ENCODE results near the gene MGMT.

Gene MGMT

DNA sequence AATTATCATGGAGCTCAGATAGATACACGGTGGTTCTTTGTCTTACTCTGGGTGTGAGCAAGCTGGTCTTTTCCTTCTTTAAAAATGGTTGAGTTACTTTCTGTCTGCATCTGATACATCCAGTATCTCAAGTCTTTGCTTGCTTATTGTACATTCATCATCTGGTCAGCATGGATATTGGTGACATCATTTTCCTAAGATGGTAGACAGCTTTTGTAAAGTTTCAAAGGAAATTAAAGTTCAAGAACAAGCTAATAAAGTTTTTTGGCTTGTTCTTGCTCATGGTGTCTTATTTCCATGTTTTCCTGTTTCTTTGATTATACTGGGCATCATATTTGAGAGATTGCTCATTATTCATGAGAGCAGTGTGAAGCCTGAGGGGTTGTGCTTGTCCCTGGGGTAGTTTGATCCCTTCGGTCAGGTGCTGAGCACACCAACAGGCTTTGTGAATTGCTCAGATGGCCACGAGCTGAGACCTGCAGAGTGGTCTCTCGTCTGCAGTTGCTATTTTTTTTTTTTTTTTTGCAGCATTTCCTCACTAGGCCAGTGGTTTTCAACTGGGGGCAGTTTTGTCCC, 38.5 kb downstream of the MGMT start:
- H3K4me1 ChIP-seq (ENCODE audit: low read length): no peaks in the 10 kb centered on the region

DNA sequence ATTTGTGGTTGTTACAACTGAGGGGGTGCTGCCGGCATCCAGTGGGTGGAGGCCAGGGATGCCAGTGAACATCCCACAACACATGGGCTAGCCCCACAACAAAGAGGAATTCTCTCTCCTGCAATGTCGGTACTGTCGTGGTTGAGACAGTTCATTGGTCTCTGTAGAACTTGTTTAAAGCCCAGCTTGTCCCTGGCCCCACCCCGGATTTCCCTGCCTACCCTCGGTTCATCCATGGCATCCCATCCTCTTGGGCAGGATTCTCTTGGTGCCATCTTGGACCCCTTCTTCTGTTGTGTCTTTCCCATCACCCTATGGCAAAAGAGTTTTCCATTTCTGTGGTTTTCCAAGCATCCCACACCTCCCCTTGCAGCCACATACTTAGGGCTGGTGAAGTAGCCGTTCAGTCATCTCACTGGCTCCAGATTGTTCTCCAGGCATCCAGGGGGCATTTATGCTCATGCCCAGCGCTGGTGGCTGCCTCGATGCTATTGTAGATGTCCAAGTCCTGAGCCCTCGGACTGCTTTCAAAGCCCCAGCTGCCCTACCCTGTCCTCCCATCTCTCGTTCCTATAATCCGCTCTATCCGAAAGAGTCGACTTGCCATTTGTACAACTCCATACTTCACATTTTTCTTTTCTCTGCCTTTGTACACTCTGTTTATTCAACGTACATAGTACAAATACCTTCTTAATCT, 39.2 kb downstream of the MGMT start:
- TF ChIP-seq EZH2 (optimal IDR thresholded peaks at IDR 0.05; ENCODE audit: low read depth, low read length) (no peak), EZH2phosphoT487 (IDR thresholded peaks at IDR 0.05; ENCODE audit: low read length) (no peak)
- TF ChIP-seq, protein P1, sequence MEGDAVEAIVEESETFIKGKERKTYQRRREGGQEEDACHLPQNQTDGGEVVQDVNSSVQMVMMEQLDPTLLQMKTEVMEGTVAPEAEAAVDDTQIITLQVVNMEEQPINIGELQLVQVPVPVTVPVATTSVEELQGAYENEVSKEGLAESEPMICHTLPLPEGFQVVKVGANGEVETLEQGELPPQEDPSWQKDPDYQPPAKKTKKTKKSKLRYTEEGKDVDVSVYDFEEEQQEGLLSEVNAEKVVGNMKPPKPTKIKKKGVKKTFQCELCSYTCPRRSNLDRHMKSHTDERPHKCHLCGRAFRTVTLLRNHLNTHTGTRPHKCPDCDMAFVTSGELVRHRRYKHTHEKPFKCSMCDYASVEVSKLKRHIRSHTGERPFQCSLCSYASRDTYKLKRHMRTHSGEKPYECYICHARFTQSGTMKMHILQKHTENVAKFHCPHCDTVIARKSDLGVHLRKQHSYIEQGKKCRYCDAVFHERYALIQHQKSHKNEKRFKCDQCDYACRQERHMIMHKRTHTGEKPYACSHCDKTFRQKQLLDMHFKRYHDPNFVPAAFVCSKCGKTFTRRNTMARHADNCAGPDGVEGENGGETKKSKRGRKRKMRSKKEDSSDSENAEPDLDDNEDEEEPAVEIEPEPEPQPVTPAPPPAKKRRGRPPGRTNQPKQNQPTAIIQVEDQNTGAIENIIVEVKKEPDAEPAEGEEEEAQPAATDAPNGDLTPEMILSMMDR (IDR thresholded peaks at IDR 0.05; ENCODE audit: low read length): no peak
- no peak overlapping the region for H3K27ac ChIP-seq (ENCODE audit: low read length)
- no peak for DNase-seq
- no peaks in the 10 kb centered on the region for H3K79me2 ChIP-seq (ENCODE audit: low read length)
- no peak overlapping the region for H3K4me3 ChIP-seq (ENCODE audit: low read length)
- no peak overlapping the region for H3K9ac ChIP-seq (ENCODE audit: low read length)
- no peaks in the 10 kb centered on the region for H3K9me2 ChIP-seq (replicated peaks; ENCODE audit: insufficient read depth, low read length)
- no peaks in the 10 kb centered on the region for H3K36me3 ChIP-seq (replicated peaks; ENCODE audit: insufficient read depth, low read length)
- no peaks in the 10 kb centered on the region for H3K27me3 ChIP-seq (replicated peaks; ENCODE audit: insufficient read depth, low read length)
- H2AFZ ChIP-seq (ENCODE audit: low read length): no peak overlapping the region
- no peaks in the 10 kb centered on the region for H4K20me1 ChIP-seq (ENCODE audit: insufficient read depth, low read length)
- H3K4me2 ChIP-seq (ENCODE audit: low read depth, low read length): no peak overlapping the region
- H3K9me3 ChIP-seq (replicated peaks; ENCODE audit: insufficient read depth, low read length): no peaks in the 10 kb centered on the region
- no peaks in the 10 kb centered on the region for H3F3A ChIP-seq (ENCODE audit: insufficient read depth, low read length)
- H3K4me1 ChIP-seq (ENCODE audit: low read length): no peaks in the 10 kb centered on the region

More for the DNA sequence above, 38.5 kb downstream of the MGMT start:
- Histone ChIP-seq H3K9ac (ENCODE audit: low read length) (no peak overlapping the region), H3K4me2 (ENCODE audit: low read depth, low read length) (no peak overlapping the region), H3K27me3 (replicated peaks; ENCODE audit: insufficient read depth, low read length) (no peaks in the 10 kb centered on the region), H3K9me2 (replicated peaks; ENCODE audit: insufficient read depth, low read length) (no peaks in the 10 kb centered on the region), H3K4me3 (ENCODE audit: low read length) (no peak overlapping the region), H3F3A (ENCODE audit: insufficient read depth, low read length) (no peaks in the 10 kb centered on the region), H2AFZ (ENCODE audit: low read length) (no peak overlapping the region), H3K36me3 (replicated peaks; ENCODE audit: insufficient read depth, low read length) (no peaks in the 10 kb centered on the region), H3K9me3 (replicated peaks; ENCODE audit: insufficient read depth, low read length) (no peaks in the 10 kb centered on the region), H4K20me1 (ENCODE audit: insufficient read depth, low read length) (no peaks in the 10 kb centered on the region), H3K27ac (ENCODE audit: low read length) (no peak overlapping the region), H3K79me2 (ENCODE audit: low read length) (no peaks in the 10 kb centered on the region)
- TF ChIP-seq EZH2phosphoT487 (IDR thresholded peaks at IDR 0.05; ENCODE audit: low read length) (no peak), EZH2 (optimal IDR thresholded peaks at IDR 0.05; ENCODE audit: low read depth, low read length) (no peak)
- TF ChIP-seq, protein P1 (IDR thresholded peaks at IDR 0.05; ENCODE audit: low read length): no peak
- DNase-seq: no peak

GRCh38 chr10:129507216-129507889, 40.3 kb downstream of the MGMT start:
- Histone ChIP-seq H3F3A (ENCODE audit: insufficient read depth, low read length) (no peaks in the 10 kb centered on the region), H3K4me1 (ENCODE audit: low read length) (no peaks in the 10 kb centered on the region), H3K9me3 (replicated peaks; ENCODE audit: insufficient read depth, low read length) (no peaks in the 10 kb centered on the region), H4K20me1 (ENCODE audit: insufficient read depth, low read length) (no peaks in the 10 kb centered on the region), H3K36me3 (replicated peaks; ENCODE audit: insufficient read depth, low read length) (no peaks in the 10 kb centered on the region), H2AFZ (ENCODE audit: low read length) (no peak overlapping the region), H3K79me2 (ENCODE audit: low read length) (no peaks in the 10 kb centered on the region), H3K27ac (ENCODE audit: low read length) (no peak overlapping the region), H3K27me3 (replicated peaks; ENCODE audit: insufficient read depth, low read length) (no peaks in the 10 kb centered on the region), H3K4me3 (ENCODE audit: low read length) (no peak overlapping the region), H3K9me2 (replicated peaks; ENCODE audit: insufficient read depth, low read length) (no peaks in the 10 kb centered on the region), H3K9ac (ENCODE audit: low read length) (no peak overlapping the region), H3K4me2 (ENCODE audit: low read depth, low read length) (no peak overlapping the region)
- TF ChIP-seq, protein P1 (IDR thresholded peaks at IDR 0.05; ENCODE audit: low read length): no peak
- no peak for TF ChIP-seq EZH2 (optimal IDR thresholded peaks at IDR 0.05; ENCODE audit: low read depth, low read length)
- no peak for TF ChIP-seq EZH2phosphoT487 (IDR thresholded peaks at IDR 0.05; ENCODE audit: low read length)
- no peak for DNase-seq
